DMS 273 treated with DMSO at 0.1 percent for 48 hours (cell line): ENCODE results near the gene IRX6.
A peak's percentile ranks its signal among the peaks of the same experiment; 100 is the strongest.

ENCODE experiments used
- DNase-seq: peaks from one replicate; lab custom pipeline; 2025; lab: John Stamatoyannopoulos, UW

The IRX6 gene

DNA sequence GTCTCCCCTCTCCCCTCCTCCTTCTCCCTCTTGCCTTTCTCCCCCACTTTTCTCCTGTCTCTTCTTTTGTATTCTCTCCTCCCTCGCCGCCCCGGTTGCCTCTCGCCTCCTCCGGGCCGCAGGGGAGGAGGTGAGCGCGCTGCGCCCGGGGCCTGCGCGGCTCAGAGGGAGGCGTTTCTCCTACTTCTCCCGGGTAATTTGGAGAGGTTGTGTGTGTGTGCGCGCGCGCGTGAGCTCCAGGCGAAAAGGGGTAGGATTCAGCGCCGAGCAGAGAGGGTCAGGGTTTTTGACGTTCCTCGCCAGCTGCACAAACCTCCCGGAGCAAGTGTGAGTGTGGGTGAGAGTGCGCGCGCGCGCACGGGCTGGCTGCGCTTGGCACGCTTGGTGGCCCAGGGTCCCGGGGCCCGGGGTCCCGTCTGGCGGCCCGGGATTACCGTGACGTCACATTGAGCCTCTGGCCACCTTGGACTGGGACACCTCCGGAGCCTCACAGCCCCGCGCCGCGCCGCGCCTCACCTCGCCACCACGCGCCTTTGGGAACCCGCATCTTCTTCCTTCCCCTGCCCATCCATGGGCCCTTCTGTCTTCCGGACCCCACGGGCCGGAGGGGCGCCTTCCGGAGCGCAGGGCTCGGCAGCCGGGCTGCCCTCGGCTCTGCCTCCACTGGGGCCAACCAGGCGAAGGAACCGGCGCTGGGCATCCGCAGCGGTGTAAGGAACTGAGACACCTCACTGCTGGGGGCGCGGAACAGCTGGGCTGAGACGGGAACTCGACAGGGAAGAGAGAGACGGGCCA, 479 bp downstream of the IRX6 start:
- DNase-seq, result peak; percentile 10

DNA sequence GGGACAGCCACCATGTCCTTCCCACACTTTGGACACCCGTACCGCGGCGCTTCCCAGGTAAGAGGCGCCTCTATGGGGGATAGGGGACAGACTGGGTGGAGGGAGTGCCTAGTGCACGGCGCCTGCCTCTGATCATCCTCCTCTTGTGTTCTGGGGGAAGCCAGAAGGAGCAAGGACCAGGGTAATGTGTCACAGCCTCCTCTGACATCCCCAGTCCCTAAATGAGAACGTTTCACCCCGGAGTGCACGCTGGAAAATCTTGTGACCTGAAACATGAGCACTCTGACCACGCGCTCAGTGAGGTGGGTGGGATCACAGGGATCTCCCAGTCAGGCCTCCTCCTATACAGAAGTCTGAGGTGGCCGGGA, 1.1 kb downstream of the IRX6 start:
- DNase-seq, result no peak

- DNase-seq, result no peak
Observed at GRCh38 chr16:55325458-55326109, 1.6 kb downstream of the IRX6 start.

- DNase-seq, result no peak
Observed at GRCh38 chr16:55326261-55327092, 2.5 kb downstream of the IRX6 start.

DNA sequence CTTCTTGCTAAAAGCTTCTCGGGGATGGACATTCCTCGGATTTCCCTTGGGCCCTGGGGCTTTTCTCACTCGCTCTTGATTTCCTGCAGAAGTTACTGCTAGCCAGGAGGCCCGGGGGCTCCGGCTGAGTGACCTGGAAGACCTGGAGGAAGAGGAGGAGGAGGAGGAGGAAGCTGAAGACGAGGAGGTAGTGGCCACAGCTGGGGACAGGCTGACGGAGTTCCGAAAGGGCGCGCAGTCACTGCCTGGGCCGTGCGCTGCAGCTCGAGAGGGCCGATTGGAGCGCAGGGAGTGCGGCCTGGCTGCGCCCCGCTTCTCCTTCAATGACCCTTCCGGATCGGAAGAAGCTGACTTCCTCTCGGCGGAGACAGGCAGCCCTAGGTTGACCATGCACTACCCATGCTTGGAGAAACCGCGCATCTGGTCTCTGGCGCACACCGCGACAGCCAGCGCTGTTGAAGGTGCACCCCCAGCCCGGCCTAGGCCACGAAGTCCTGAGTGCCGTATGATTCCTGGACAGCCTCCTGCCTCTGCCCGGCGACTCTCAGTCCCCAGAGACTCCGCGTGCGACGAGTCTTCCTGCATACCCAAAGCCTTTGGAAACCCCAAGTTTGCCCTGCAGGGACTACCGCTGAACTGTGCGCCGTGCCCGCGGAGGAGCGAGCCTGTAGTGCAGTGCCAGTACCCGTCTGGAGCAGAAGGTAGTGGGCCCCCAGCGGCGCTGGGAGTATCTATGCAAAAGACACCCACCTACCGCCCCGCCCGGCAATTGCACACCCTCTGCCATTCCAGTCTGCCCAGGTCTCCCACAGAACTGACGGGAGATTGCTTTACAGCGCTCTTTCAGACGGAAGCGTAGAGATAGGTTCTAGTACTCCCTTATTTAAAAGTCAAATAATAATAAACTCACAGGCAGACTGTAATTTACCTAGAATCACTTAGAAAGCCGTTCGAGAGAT, 4.9 kb downstream of the IRX6 start:
- no peak for DNase-seq

DNA sequence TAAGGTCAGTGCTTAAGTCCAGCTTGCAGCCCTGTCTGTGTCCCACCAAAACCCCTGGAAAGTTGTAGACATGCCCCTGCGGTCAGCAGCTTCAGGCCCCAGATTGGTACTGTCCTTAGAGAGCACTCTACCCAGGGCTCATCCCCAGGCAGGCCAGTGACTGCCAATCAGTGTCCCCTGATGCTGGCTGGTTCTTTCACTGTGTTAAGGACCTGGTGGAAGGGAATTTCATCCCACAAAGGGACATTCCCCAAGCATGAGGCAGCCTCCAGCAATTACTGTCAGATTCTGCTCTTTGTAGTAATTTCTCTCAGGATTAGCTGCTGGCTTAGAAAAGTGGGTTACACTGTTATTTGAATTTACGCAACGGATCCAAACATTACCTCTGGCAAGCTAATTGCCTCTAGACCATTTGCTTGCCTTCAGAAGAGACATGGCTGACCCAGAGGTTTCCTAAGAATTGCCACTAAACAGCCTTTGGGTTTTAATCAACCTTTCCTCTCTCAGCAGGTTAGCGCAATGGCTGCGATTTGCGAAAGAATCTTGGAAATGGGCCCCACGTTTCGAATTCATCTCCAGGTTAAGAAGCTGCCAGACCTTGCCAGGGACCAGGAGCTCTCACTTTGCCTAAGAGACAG, 5.9 kb downstream of the IRX6 start:
- DNase-seq, result no peak

- DNase-seq, result no peak
Observed at GRCh38 chr16:55330781-55331647, 7.0 kb downstream of the IRX6 start.

GRCh38 chr16:55331648-55332185, 7.7 kb downstream of the IRX6 start:
- no peak for DNase-seq

- DNase-seq, result no peak
Observed at GRCh38 chr16:55333684-55334083, 9.7 kb downstream of the IRX6 start.

- no peak for DNase-seq
Observed at GRCh38 chr16:55338646-55339045, 14.6 kb downstream of the IRX6 start.

- no peak for DNase-seq
Observed at GRCh38 chr16:55340445-55340844, 16.4 kb downstream of the IRX6 start.

DNA sequence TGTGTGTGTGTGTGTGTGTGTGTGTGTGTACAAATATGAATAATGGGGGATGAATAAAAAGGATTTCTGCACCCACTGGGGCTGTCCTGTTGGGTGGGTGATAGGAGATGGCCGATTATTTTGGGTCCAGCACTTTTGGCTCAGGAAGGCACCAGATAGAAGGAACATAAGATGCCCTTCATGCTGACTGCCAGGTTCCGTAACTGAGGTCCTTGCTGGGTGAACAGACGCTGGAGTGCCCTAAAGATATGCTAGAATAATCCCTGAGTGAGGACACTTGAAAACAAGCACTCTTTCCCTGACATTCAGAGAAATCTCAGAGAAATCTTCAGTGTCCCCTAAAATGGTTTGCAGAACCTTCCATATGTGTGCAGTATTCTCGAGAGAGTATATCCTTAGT, 17.7 kb downstream of the IRX6 start:
- DNase-seq, result no peak

DNA sequence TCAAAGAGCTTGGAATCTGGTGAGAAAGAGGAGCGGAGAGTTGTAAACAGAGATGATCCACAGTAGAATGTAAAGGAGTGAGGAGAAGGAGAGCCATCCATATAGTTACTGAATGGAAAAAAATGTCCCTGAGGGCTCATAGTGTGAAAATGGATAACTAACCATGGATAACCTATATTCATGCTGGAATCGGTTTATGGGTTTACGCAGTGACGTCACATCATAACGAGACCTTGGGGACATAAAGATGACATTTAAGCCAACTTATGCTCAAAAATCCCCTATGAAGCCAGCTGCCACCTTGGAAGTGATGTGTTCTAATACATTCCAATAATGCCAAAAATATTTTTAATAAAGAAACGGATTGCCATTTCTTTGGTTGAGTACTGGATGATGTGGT, 22.5 kb downstream of the IRX6 start:
- DNase-seq, result no peak

- no peak for DNase-seq
Observed at GRCh38 chr16:55349867-55350266, 25.9 kb downstream of the IRX6 start.

GRCh38 chr16:55350984-55351383, 27.0 kb downstream of the IRX6 start:
- DNase-seq, result no peak

DNA sequence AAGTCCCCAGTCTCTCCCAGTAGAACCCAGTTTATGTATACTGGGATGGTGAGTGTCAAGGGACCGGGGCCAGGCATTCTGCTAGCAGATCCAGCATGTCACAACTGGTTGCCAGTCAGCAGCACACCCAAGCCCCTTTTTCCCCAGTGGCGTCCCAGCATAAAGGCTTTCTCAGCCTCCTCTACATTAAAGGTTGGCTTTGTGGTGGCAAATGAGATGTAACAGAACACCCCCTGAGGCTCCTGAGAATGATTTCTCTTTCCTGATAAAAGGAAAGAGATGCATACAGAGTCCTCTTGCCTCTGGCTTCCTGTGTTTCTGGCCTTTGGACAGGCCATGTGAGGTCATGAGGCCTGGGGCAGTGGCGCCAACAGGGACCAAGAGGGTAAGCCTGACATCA, 27.9 kb downstream of the IRX6 start:
- no peak for DNase-seq

- DNase-seq, result no peak
Observed at GRCh38 chr16:55357241-55357640, 33.2 kb downstream of the IRX6 start.

GRCh38 chr16:55359946-55360345, 35.9 kb downstream of the IRX6 start:
- no peak for DNase-seq

GRCh38 chr16:55364811-55365210, 40.8 kb downstream of the IRX6 start:
- DNase-seq, result no peak

DNA sequence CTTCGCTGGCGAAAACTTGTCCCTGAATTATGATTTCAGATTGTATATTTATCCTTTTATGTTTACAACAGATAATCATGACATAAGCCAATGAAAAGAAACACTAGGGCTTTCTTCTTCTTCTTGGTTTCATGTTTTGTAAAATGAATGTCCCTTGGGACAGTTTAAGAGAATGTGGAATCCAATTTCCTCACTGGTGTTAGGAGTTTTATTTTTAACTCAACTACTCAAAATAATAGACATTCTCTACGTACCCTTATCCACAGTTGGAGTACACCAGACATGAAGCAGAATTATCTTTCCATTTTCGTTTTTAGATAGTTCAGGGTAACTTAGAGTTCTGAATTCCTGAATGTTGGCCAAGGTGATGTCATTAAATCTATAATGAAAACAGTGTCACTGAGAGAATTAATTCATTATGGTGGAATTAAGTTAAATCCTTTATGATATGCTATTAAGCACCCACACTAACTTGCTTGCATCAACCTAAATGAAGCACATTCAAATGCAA, 43.4 kb downstream of the IRX6 start:
- DNase-seq, result no peak
